Neural crest cell (in vitro differentiated cells): ENCODE measurements around the gene SEMA4D. TPM values are rescaled to one million over a fixed set of nuclear protein-coding genes. Genes with fewer than 3 reads are reported as not detected.

Experiments
- DNase-seq: peaks from one replicate; pipeline ENCODE4 v3.0.0; 2021; ENCODE audit warnings: low read depth, mixed read lengths, low spot score
- H3K27ac Mint-ChIP-seq: one replicate; pipeline ENCODE4 v1.8.0; 2021; ENCODE audit warnings: mild to moderate bottlenecking, mixed read lengths; ENCODE audit not compliant: unreplicated experiment
- H3K27me3 Mint-ChIP-seq: 2 replicates; pipeline ENCODE4 v1.8.0; 2021; ENCODE audit warnings: low read depth, mild to moderate bottlenecking, mixed read lengths
- H3K36me3 Mint-ChIP-seq: 2 replicates; pipeline ENCODE4 v1.8.0; 2021; ENCODE audit warnings: low read depth, mild to moderate bottlenecking, mixed read lengths
- H3K4me1 Mint-ChIP-seq: 2 replicates; pipeline ENCODE4 v1.8.0; 2021; ENCODE audit warnings: mixed read lengths
- H3K4me3 Mint-ChIP-seq: one replicate; pipeline ENCODE4 v1.8.0; 2021; ENCODE audit warnings: mild to moderate bottlenecking, mixed read lengths
- H3K9me3 Mint-ChIP-seq: 2 replicates; pipeline ENCODE4 v1.8.0; 2021; ENCODE audit warnings: mixed read lengths
- total RNA-seq: library from RNA; stranded (reverse); gene quantifications from 2 replicates; pipeline ENCODE4 v1.2.1, GENCODE V29; 2021
- TF ChIP-seq, protein P1 (sequence below): fragments of 200-600 bp; sonication (generic); conservative IDR thresholded peaks from 2 replicates; pipeline ENCODE4 v1.5.0; 2021; ENCODE audit warnings: antibody characterized with exemption, mild to moderate bottlenecking

SEMA4D gene
- total RNA-seq, 1 donor from 2014 or later: 33.5 TPM

DNA sequence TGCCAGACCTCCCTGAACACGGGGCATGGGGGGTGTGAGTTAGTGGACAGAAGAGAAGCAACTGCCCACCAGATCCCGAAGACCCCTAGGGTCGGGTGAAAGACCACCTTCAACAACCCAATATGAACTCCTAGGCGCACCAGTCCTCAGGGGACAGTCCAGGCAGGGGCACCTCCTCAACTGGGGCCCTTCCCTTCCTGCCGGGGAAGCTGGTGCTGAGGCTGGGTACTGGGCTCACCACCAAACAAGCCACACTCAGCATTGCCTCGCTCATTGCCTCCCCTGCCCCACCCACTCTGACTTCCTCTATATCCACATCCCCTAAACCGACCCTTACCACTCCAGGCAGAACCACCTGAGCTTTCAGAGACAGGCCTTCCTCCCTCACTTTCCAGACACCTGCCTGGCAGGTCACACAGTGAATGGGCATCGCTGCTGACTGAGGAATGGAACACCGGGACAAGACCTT lies 42.5 kb downstream of the SEMA4D start:
- TF ChIP-seq, protein P1, sequence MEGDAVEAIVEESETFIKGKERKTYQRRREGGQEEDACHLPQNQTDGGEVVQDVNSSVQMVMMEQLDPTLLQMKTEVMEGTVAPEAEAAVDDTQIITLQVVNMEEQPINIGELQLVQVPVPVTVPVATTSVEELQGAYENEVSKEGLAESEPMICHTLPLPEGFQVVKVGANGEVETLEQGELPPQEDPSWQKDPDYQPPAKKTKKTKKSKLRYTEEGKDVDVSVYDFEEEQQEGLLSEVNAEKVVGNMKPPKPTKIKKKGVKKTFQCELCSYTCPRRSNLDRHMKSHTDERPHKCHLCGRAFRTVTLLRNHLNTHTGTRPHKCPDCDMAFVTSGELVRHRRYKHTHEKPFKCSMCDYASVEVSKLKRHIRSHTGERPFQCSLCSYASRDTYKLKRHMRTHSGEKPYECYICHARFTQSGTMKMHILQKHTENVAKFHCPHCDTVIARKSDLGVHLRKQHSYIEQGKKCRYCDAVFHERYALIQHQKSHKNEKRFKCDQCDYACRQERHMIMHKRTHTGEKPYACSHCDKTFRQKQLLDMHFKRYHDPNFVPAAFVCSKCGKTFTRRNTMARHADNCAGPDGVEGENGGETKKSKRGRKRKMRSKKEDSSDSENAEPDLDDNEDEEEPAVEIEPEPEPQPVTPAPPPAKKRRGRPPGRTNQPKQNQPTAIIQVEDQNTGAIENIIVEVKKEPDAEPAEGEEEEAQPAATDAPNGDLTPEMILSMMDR: no peak
- Mint-ChIP-seq H3K27me3 (no peaks in the 10 kb centered on the region), H3K9me3 (no peaks in the 10 kb centered on the region), H3K4me3 (no peak overlapping the region), H3K4me1 (peaks cover 12% of the 10 kb centered on the region), H3K36me3 (no peaks in the 10 kb centered on the region), H3K27ac (no peak overlapping the region)
- no peak for DNase-seq

DNA sequence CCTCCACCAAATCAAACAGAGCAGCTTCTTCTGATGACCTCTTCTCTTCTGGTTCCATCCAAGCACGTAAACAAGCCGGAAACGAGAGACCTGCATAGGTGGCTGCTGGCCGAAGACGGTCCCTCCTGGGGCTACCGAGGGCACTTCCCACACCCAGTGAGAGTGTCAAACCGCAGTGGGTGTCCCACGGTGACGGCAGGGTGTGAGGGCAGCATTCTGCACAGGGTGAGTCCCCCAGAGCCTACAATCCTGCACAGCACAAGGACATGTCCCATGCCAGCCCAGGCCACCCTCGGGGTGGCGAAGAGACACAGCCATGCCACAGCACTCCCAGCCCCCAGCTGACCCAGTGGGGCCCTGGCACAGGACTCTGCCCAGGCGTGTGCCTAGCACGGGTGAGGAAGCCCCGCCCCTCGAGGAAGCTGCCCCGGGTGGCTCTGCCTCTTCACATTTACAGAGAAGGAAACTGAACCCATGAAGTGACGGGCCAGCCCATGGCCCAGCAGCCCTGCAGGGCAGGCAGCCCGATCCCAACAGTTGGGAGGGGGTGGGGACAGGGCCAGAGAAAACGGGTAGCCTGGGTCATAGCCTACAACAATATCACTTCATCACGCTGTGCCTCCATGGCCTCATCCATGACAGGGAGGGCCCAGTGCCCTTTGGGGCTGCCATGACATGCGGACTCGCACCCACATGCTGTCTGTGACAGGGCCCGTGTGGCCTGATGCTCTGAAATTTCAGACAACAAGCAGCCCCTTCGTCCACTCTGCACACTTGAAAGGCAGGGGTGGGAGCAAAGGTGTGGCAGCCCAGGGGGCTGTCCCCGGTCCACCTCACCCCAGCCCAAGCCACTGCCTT lies 43.2 kb downstream of the SEMA4D start:
- H3K4me1 Mint-ChIP-seq: peaks cover 7% of the 10 kb centered on the region

DNA sequence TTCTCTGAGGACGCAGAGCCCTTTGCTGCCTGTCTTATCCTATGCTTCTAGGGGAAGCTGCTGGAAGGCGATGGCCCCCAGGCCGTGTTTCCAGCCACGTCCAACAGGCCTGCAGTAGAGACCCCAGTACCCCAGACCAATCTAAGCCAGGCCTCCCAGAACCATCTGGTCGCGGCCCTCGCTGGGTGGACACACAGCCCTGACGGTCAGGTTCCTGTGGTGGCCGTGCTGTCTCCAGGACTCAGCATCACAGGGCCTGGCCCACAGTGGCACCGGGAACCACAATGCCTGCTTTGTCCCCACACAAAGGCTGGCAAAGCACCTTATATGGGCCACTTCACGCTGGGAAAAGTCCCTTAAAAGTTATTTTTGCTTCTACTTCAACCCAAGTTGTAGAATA lies 44.5 kb downstream of the SEMA4D start:
- Mint-ChIP-seq H3K36me3 (no peaks in the 10 kb centered on the region), H3K4me1 (peaks cover 16% of the 10 kb centered on the region), H3K9me3 (no peaks in the 10 kb centered on the region), H3K27me3 (no peaks in the 10 kb centered on the region), H3K4me3 (no peak overlapping the region), H3K27ac (peak overlapping the region; percentile 43)
- no peak for DNase-seq
- TF ChIP-seq, protein P1: no peak

More for the DNA sequence above, 43.2 kb downstream of the SEMA4D start:
- Mint-ChIP-seq H3K27ac (no peak overlapping the region), H3K27me3 (no peaks in the 10 kb centered on the region), H3K9me3 (no peaks in the 10 kb centered on the region), H3K4me3 (no peak overlapping the region), H3K36me3 (no peaks in the 10 kb centered on the region)
- TF ChIP-seq, protein P1: no peak
- DNase-seq: no peak

DNA sequence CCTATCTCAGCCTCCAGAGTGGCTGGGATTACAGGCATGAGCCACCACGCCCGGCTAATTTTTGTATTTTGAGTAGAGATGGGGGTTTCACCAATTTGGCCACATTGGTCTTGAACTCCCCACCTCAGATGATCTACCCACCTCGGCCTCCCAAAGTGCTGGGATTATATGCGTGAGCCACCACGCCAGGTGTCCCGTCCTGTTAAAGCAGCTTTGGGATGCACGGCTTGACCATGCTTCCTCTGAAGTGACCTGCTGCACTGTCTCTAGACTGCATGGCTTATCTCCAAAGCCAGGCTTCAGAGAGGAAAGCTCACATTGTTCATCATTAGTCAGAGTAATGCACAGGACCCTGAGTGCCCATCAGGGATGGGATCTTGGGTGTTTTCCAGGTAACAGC lies 45.4 kb downstream of the SEMA4D start:
- peaks cover 20% of the 10 kb centered on the region for H3K4me1 Mint-ChIP-seq
- no peak for DNase-seq
- no peaks in the 10 kb centered on the region for H3K36me3 Mint-ChIP-seq
- no peak overlapping the region for H3K27ac Mint-ChIP-seq
- no peak overlapping the region for H3K4me3 Mint-ChIP-seq
- TF ChIP-seq, protein P1: no peak
- no peaks in the 10 kb centered on the region for H3K27me3 Mint-ChIP-seq
- H3K9me3 Mint-ChIP-seq: no peaks in the 10 kb centered on the region

DNA sequence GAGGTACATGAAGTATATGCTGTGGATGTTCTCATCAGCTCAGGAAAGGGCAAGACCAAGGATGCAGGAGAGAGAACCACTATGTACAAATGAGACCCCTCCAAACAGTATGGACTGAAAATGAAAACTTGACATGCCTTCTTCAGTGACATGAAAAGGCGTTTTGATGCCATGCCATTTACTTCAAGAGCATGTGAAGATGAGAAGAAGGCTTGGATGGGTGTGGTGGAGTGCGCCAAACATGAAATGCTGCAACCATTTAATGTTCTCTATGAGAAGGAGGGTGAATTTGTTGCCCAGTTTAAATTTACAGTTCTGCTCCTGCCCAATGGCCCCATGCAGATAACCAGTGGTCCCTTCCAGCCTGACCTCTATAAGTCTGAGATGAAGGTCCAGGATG lies 47.7 kb downstream of the SEMA4D start:
- TF ChIP-seq, protein P1: no peak
- Mint-ChIP-seq H3K4me1 (peaks cover 28% of the 10 kb centered on the region), H3K36me3 (no peaks in the 10 kb centered on the region), H3K9me3 (no peaks in the 10 kb centered on the region), H3K4me3 (no peak overlapping the region), H3K27me3 (no peaks in the 10 kb centered on the region), H3K27ac (no peak overlapping the region)
- no peak for DNase-seq
